DND-41 (cell line): ENCODE results near the gene CASKIN2.

ENCODE experiments used
- ATAC-seq: fragments of 200-7000 bp; cut with Tn5 transposase; 3 replicates; pipeline ENCODE4 v1.9.1; 2021; ENCODE audit warnings: low read depth; ENCODE audit not compliant: insufficient read depth
- DNase-seq: peaks from one replicate; pipeline ENCODE4 v3.0.0-alpha.2; 2020
- H2AFZ ChIP-seq: 2 replicates; pipeline ENCODE4 v1.6.0; 2012; ENCODE audit warnings: low read depth, low read length
- H3K27ac ChIP-seq: 2 replicates; pipeline ENCODE4 v1.5.1; 2012; ENCODE audit warnings: low read length, inconsistent platforms
- H3K27me3 ChIP-seq: fragments of 200-600 bp; sonication (generic); 2 replicates; pipeline ENCODE4 v1.6.0; 2012; ENCODE audit warnings: low read length, mild to moderate bottlenecking, inconsistent platforms; ENCODE audit not compliant: insufficient read depth, poor library complexity
- H3K36me3 ChIP-seq: 2 replicates; pipeline ENCODE4 v1.5.1; 2012; ENCODE audit warnings: low read length, inconsistent platforms; ENCODE audit not compliant: insufficient read depth
- H3K4me1 ChIP-seq: 2 replicates; pipeline ENCODE4 v1.5.1; 2012; ENCODE audit warnings: mild to moderate bottlenecking, low read length; ENCODE audit not compliant: insufficient read depth
- H3K4me2 ChIP-seq: 2 replicates; pipeline ENCODE4 v1.6.0; 2012; ENCODE audit warnings: mild to moderate bottlenecking, moderate library complexity, low read length, inconsistent platforms; ENCODE audit not compliant: insufficient read depth
- H3K4me3 ChIP-seq, 2 experiments: fragments of 200-600 bp in 1 of 2; shearing (Covaris generic) in 1 of 2; 2 replicates each; pipeline ENCODE4 v1.5.1; 2012 to 2016; ENCODE audit warnings: inconsistent platforms in 2 of 2, low read length in 2 of 2, mild to moderate bottlenecking in 2 of 2, low read depth in 1 of 2, moderate library complexity in 1 of 2
- H3K79me2 ChIP-seq: 2 replicates; pipeline ENCODE4 v1.6.0; 2012; ENCODE audit warnings: low read length, inconsistent platforms; ENCODE audit not compliant: insufficient read depth
- H3K9ac ChIP-seq: 2 replicates; pipeline ENCODE4 v1.6.0; 2012; ENCODE audit warnings: low read depth, mild to moderate bottlenecking, inconsistent platforms, low read length, moderate library complexity
- H3K9me3 ChIP-seq: 2 replicates; pipeline ENCODE4 v1.5.1; 2012; ENCODE audit warnings: low read length, moderate library complexity, mild to moderate bottlenecking, inconsistent platforms; ENCODE audit not compliant: insufficient read depth, severe bottlenecking
- H4K20me1 ChIP-seq: 2 replicates; pipeline ENCODE4 v1.6.0; 2012; ENCODE audit warnings: low read length; ENCODE audit not compliant: insufficient read depth
- EZH2 ChIP-seq: IDR thresholded peaks from 3 replicates; pipeline ENCODE4 v1.6.1; 2012; ENCODE audit warnings: borderline replicate concordance, low read depth, mild to moderate bottlenecking, moderate library complexity, low read length, inconsistent platforms; ENCODE audit not compliant: severe bottlenecking
- TF ChIP-seq, protein P1 (sequence below): IDR thresholded peaks from 2 replicates; pipeline ENCODE4 v1.5.1; 2012; ENCODE audit warnings: borderline replicate concordance, low read length, moderate library complexity, mild to moderate bottlenecking; ENCODE audit not compliant: poor library complexity, severe bottlenecking; ENCODE audit errors: extremely low read depth

The CASKIN2 gene

DNA sequence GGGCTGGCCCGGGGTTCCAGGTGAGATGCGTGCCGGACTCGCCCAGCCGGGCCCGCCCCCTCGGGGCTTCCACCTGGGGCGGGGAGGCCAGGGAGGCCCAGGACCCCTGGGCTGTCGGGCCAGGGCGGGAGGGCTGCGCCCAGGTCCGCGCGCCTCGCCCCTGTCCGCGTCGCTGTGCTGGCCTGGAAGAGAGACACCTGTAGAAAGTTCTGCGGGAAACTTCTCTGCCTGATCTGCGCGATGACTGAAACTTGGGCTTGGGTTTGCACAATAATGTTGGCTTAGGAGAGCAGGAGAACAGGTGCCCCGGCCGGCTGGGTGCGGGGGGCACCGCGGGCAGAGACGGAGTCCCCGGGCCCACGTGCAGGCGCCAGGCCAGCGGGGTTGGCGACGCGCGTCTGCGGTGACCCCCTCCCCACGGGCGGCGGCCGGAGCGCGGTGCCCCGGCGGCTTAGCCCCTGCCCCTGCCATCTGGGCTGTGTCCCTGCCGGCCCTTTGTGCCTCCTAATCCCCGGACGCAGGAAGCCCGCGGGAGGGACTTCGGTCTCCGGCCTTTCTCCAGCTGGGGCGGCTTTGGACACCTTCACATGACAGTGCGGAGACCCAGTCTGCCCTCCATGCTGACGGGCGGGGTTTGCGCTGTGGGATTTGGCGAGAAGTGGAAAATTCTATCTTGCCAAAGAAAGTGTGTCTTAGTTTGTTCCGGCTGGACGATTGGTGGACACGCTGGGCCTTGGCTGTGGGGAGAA, 10.6 kb upstream of the CASKIN2 start:
- no peak overlapping the region for H3K9ac ChIP-seq
- H3K36me3 ChIP-seq, result peaks cover 30% of the 10 kb centered on the region
- ATAC-seq (no peak), DNase-seq (no peak)
- H3K27me3 ChIP-seq, result no peaks in the 10 kb centered on the region
- H4K20me1 ChIP-seq, result no peaks in the 10 kb centered on the region; the same call in none of the 2 replicates
- no peaks in the 10 kb centered on the region for H3K79me2 ChIP-seq
- H3K27ac ChIP-seq, result no peak overlapping the region
- no peak overlapping the region for H3K4me2 ChIP-seq
- no peak overlapping the region for H2AFZ ChIP-seq
- TF ChIP-seq, protein P1, sequence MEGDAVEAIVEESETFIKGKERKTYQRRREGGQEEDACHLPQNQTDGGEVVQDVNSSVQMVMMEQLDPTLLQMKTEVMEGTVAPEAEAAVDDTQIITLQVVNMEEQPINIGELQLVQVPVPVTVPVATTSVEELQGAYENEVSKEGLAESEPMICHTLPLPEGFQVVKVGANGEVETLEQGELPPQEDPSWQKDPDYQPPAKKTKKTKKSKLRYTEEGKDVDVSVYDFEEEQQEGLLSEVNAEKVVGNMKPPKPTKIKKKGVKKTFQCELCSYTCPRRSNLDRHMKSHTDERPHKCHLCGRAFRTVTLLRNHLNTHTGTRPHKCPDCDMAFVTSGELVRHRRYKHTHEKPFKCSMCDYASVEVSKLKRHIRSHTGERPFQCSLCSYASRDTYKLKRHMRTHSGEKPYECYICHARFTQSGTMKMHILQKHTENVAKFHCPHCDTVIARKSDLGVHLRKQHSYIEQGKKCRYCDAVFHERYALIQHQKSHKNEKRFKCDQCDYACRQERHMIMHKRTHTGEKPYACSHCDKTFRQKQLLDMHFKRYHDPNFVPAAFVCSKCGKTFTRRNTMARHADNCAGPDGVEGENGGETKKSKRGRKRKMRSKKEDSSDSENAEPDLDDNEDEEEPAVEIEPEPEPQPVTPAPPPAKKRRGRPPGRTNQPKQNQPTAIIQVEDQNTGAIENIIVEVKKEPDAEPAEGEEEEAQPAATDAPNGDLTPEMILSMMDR, result no peak
- no peak for TF ChIP-seq EZH2
- H3K4me1 ChIP-seq, result no peaks in the 10 kb centered on the region
- no peak overlapping the region for H3K4me3 ChIP-seq
- no peaks in the 10 kb centered on the region for H3K9me3 ChIP-seq

DNA sequence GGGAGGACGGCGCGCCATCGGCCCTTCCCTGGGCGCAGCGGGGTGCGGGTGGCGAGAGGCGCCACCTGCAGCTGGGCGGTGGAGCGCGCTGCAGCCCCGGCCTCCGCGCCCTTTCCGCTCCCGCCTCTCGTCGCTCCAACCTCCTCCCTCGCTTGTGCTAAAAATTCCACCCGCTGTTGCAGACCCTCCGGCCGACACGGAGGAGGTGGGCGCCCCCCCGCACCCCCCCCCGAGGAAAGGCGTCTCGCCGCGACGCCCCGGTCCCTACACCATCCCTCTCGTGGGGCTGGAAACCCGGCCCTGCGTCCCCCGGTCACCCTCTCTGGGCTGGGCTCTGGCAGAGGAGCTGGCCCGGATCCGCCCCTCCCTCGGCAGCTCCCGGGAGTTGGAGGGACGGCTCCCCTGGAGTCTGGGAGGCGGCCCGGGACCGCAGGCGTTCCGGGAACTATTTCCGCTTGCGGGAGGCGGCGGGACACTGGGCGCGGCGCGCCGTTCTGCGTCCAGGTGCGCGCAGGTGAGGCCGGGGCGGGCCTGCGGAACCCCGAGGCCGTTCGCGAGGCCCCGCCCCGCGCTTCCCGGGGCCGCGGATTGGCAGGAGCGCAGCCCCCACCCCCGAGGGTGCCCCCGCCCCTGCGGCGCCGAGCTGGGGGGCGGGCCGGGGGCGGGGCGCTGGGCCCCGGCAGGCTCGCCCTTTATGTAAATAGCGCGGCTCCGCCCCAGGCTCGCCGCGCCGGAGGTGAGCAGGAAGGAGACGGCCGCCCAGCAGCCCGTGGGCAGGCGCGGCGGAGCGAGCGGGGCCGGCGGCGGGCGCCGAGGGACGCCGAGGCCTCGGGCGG, 9.9 kb upstream of the CASKIN2 start, which contains the start of gene LLGL2:
Gene LLGL2, plus strand, starts transcription at position 728 of the 836 bp plus-strand sequence. CDS start 17,730 bp downstream, outside the sequence.
- no peak for TF ChIP-seq EZH2
- TF ChIP-seq, protein P1, result peak; percentile 19
- H3K79me2 ChIP-seq, result no peaks in the 10 kb centered on the region
- H3K27me3 ChIP-seq, result no peaks in the 10 kb centered on the region
- H3K27ac ChIP-seq, result no peak within 1 kb of the TSS
- no peak within 1 kb of the TSS for H3K4me2 ChIP-seq
- H4K20me1 ChIP-seq, result no peaks in the 10 kb centered on the region; the same call in none of the 2 replicates
- peaks cover 34% of the 10 kb centered on the region for H3K36me3 ChIP-seq
- no peak within 1 kb of the TSS for H2AFZ ChIP-seq
- DNase-seq, result no peak
- no peak within 1 kb of the TSS for H3K9ac ChIP-seq
- H3K9me3 ChIP-seq, result no peaks in the 10 kb centered on the region
- no peaks in the 10 kb centered on the region for H3K4me1 ChIP-seq
- no peak for ATAC-seq
- no peak within 1 kb of the TSS for H3K4me3 ChIP-seq

DNA sequence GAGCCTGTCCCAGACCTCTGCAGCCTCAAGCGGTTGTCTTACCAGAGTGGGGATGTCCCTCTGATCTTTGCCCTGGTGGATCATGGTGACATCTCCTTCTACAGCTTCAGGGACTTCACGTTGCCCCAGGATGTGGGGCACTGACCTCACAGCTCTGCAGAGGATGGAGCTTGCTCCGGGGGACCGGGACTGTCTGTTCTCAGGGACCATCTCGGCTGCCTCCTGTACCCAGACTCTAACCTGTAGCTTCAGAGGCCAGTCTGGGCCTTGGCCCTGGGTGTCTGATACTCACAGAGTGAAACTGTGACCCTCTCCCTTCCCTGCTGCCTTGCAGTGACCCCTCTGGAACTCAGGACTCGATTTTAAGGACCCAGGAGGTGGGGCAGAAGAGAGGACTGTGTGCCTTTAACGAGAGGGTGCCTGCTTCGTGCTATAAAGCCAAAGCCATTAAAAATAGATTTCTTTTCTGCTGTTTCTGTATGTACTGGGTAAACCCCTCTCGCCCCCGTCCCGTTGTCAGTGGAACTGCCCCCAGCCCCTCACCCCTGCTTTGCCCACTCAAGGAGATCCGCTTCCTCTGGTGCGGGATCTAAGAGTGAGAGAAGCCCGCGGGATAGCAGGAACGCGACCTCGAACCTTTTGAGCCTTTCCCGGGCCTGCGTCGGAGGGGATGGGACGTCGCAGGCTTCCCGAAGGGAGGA, 9.1 kb upstream of the CASKIN2 start:
- ATAC-seq (no peak), DNase-seq (no peak)
- H3K9me3 ChIP-seq, result no peaks in the 10 kb centered on the region
- no peaks in the 10 kb centered on the region for H3K79me2 ChIP-seq
- no peak overlapping the region for H3K27ac ChIP-seq
- H4K20me1 ChIP-seq, result no peaks in the 10 kb centered on the region; the same call in none of the 2 replicates
- no peak for TF ChIP-seq EZH2
- TF ChIP-seq, protein P1, result no peak
- no peak overlapping the region for H2AFZ ChIP-seq
- H3K36me3 ChIP-seq, result peaks cover 41% of the 10 kb centered on the region
- H3K27me3 ChIP-seq, result no peaks in the 10 kb centered on the region
- H3K9ac ChIP-seq, result no peak overlapping the region
- H3K4me2 ChIP-seq, result no peak overlapping the region
- H3K4me1 ChIP-seq, result no peaks in the 10 kb centered on the region
- no peak overlapping the region for H3K4me3 ChIP-seq
